ENCODE data around the gene RAP1GDS1.

DNA sequence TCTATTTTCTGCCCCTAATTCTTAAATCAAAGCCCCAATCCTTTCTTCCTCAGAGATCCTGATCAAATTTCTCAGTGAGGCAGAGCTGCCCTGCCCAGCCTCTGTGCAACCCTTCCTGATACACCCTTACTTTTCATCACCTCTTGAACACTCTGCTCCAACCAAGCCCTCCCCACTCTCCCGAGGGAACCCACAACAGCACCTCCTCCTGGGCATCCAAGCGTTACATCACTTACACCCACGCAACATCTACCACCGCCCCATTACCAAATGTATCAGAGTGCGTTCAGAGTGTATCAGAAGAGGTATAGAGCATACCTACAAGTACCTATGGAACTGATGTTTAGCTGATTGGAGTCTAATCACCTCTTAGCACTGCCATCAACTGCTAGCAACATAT, 186.5 kb downstream of the RAP1GDS1 start:
- TF ChIP-seq CTCF (conservative IDR thresholded peaks at IDR 0.05) (no peak), ZFX (IDR thresholded peaks at IDR 0.05) (no peak)
